ENCODE data around the gene OR13A1.
"Not testable (repeated sequence)": the region's sequence is repeated elsewhere in the genome, so short reads cannot be mapped to it uniquely, and the experiment has no call there.

DNA sequence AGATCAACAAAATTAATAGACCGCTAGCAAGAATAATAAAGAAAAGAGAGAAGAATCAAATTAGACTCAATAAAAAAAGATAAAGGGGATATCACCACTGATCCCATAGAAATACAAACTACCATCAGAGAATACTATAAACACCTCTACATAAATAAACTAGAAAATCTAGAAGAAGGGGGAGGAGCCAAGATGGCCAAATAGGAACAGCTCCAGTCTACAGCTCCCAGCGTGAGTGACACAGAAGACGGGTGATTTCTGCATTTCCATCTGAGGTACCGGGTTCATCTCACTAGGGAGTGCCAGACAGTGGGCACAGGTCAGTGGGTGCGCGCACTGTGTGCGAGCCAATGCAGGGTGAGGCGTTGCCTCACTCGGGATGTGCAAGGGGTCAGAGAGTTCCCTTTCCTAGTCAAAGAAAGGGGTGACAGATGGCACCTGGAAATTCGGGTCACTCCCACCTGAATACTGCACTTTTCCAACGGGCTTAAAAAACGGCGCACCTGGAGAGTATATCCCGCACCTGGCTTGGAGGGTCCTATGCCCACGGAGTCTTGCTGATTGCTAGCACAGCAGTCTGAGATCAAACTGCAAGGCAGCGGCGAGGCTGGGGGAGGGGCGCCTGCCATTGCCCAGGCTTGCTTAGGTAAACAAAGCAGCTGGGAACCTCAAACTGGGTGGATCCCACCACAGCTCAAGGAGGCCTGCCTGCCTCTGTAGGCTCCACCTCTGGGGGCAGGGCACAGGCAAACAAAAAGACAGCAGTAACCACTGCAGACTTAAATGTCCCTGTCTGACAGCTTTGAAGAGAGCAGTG lies 46.8 kb upstream of the OR13A1 start:
- TF ChIP-seq, protein P1, sequence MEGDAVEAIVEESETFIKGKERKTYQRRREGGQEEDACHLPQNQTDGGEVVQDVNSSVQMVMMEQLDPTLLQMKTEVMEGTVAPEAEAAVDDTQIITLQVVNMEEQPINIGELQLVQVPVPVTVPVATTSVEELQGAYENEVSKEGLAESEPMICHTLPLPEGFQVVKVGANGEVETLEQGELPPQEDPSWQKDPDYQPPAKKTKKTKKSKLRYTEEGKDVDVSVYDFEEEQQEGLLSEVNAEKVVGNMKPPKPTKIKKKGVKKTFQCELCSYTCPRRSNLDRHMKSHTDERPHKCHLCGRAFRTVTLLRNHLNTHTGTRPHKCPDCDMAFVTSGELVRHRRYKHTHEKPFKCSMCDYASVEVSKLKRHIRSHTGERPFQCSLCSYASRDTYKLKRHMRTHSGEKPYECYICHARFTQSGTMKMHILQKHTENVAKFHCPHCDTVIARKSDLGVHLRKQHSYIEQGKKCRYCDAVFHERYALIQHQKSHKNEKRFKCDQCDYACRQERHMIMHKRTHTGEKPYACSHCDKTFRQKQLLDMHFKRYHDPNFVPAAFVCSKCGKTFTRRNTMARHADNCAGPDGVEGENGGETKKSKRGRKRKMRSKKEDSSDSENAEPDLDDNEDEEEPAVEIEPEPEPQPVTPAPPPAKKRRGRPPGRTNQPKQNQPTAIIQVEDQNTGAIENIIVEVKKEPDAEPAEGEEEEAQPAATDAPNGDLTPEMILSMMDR (IDR thresholded peaks at IDR 0.05) = not testable (repeated sequence)
- TF ChIP-seq POLR2A, POLR2AphosphoS5 (IDR thresholded peaks at IDR 0.05): not testable (repeated sequence)
